Gastrocnemius medialis (tissue), 4 donors: Measurements from ENCODE around the gene TBC1D30.

Source experiments
- CTCF ChIP-seq, 5 experiments: fragments of 450-650 bp in 3 of 5; fragments of 200-600 bp in 2 of 5; sonication (generic) in 2 of 5; IDR thresholded peaks in 4 of 5; conservative IDR thresholded peaks in 1 of 5; 1 replicate in 4 of 5; 2 replicates in 1 of 5; pipeline ENCODE4 v1.5.1; 2016 to 2019; ENCODE audit warnings: antibody characterized with exemption in 5 of 5, mild to moderate bottlenecking in 3 of 5, moderate library complexity in 3 of 5
- POLR2A ChIP-seq, 2 donors: fragments of 450-650 bp; IDR thresholded peaks; one replicate each; pipeline ENCODE4 v1.6.1; 2017; ENCODE audit warnings: antibody characterized with exemption in 2 of 2, mild to moderate bottlenecking in 2 of 2, moderate library complexity in 2 of 2

- TF ChIP-seq CTCF (IDR thresholded peaks at IDR 0.05 in 4 of 5, conservative IDR thresholded peaks at IDR 0.05 in 1 of 5) (no peak), POLR2A (IDR thresholded peaks at IDR 0.05) (no peak)
Observed at GRCh38 chr12:64893961-64894360, 69.5 kb downstream of the TBC1D30 start.
